ENCODE measurements around the gene ITFG1.
"Not testable (repeated sequence)": the region's sequence is repeated elsewhere in the genome, so short reads cannot be mapped to it uniquely, and the experiment has no call there.

The ITFG1 gene

GRCh38 chr16:47342055-47342454 is 118.8 kb downstream of the ITFG1 start:
- DNase-seq (ENCODE audit: low read depth in 2 of 3, low spot score in 1 of 3) = no peak

GRCh38 chr16:47330562-47330961 is 130.3 kb downstream of the ITFG1 start:
- DNase-seq (ENCODE audit: low read depth in 2 of 3, low spot score in 1 of 3) = not testable (repeated sequence)

GRCh38 chr16:47324309-47324708 is 136.6 kb downstream of the ITFG1 start:
- DNase-seq (ENCODE audit: low read depth in 2 of 3, low spot score in 1 of 3) = not testable (repeated sequence)

DNA sequence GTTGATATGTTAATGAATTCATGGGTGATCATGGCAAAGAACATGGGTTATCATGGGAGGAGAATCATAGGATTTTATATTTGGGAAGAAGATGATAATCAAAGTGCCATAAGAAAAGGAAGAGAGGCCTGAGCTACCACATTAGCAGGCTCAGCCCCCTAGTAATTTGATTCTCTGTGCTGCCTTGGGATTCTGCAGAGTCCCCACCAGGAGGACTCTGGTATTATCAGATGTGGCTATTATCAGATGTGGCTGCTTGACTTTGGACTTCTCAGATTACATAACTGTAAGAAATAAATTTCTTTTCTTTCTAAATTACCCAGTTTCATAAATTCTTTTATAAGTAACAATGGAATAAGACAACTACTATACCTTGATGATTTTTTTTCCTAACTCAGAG is 137.6 kb downstream of the ITFG1 start:
- no peak for DNase-seq (ENCODE audit: low read depth in 2 of 3, low spot score in 1 of 3)

DNA sequence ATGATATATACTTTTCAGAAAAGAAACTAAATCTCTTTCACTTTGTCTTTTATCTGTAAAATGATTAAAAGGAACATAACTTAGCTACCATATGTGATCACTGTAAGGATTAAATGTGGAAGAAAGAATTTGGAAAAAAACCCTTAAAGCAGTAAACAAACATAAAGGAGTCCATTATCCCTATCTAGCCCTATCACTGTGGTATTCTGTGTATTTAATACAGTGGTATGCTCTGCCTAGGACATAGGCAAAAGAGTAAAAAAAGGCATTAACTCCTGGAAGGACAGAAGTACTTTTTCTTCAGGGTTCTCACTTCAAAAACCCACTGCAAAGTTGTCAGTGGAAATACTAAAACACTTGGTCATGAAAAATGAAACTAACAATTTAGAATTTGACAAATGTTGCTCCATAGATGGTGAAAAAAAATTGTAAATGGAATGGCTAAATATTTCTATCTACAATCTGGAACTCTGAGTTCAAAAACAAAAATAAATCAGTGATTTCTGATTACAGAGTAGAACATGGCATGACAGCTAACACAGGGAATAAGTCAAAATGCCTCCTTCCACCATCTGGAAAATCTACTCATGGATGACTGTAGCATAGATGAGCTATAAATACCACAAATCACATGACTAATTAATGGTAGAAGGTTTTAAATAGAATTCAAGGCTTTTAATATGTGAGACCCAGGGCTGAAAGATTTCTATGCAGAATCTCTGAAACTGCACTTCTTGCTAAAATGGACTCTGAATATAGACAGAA is 140.1 kb downstream of the ITFG1 start:
- no peak for DNase-seq (ENCODE audit: low read depth in 2 of 3, low spot score in 1 of 3)

DNA sequence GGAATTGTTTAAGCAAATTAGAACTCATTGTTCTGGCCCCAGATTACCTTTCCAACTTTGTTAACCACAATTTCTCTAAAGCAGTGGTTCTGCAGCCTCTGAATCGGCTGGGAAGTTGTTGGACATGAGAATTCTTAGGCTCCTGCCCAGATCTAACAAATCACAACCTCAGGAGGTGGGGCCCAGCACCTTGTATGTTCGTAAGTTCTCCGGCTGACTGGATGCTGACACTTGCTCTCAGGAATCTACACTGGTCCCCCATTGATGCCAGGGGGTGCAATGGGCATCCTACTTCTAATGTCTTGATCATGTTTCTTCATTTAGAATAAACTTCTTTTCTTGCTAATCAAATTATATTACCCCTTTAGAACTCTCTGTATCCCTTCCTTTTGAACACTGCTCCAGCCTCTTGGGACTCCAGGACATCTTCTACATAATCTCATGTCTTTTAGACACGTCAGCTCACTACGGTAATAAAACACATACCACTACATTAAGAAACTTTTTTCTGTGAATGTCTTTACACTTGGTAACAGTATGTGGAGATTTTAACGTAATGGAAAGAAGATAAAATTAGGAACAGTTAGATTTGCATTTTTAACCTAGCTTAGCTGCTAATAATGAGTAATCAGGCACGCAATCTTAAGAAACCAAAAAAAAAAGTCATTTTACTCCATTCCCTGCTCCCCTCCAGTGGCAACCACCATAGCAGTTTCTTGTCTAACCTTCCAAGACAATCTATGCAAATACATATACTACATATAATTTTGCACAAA is 143.2 kb downstream of the ITFG1 start:
- no peak for DNase-seq (ENCODE audit: low read depth in 2 of 3, low spot score in 1 of 3)

DNA sequence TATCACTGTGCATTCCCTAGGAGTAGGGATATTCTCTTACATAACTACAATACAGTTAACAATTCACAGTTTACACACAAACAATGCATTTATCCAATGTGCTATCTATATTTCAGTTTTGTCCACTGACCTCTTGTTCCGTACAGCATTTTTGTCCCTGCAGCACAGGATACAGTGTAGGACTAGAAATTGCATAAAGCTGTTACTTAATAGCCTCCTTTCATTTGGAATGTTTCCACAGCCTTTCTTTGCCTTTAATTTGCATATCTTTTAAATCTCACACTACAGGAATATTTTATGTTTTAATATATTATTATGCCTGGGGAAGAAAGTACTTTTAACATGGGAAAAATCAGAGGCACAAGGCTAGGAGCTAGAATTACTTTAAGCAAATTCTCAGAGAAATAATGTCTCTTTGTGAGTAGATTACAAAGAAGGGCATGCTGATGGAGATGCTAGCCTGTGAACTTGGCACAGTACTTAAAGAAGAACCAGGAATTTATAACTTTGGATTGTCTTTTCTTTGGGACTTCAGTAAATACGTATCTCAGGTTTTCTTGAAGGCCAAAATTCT is 144.3 kb downstream of the ITFG1 start:
- DNase-seq (ENCODE audit: low read depth in 2 of 3, low spot score in 1 of 3) = no peak

DNA sequence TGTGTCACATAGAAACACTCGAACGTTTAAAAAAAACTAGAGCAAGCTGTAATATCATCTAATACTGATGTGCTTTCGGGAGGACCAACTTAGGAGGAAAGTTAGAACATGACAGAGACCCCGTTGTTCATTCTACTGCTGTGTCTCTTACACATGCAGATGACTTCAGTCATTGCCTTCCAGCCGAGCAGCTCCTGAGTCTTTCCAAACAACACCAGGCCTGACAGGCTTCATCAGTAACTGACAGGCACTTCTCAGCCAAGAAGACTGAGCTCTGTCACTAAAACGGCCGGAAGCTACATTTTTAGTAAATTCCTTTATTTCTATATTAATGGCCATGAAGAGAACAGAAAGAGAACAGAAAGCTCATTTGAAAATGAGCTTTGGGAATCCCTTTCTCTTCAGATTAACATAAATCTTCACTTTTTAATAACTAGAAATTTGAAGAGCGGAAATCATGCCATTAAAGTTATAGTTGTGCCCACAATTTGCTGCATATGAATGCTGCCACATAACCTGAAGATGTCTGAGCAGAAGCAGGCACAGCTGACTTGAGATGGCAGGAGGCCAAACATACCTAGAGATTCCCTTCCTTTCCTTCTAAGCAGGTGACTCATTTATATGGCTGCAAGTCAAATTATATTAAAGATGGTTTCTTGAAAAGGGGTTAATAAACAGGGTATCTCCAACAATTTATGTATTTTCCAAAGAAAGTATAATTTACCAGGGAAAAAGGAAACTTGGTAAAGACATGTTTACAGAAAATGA is 148.9 kb downstream of the ITFG1 start:
- no peak for DNase-seq (ENCODE audit: low read depth in 2 of 3, low spot score in 1 of 3)

- DNase-seq (ENCODE audit: low read depth in 2 of 3, low spot score in 1 of 3) = no peak
Measured at GRCh38 chr16:47310792-47311211, 150.1 kb downstream of the ITFG1 start.

DNA sequence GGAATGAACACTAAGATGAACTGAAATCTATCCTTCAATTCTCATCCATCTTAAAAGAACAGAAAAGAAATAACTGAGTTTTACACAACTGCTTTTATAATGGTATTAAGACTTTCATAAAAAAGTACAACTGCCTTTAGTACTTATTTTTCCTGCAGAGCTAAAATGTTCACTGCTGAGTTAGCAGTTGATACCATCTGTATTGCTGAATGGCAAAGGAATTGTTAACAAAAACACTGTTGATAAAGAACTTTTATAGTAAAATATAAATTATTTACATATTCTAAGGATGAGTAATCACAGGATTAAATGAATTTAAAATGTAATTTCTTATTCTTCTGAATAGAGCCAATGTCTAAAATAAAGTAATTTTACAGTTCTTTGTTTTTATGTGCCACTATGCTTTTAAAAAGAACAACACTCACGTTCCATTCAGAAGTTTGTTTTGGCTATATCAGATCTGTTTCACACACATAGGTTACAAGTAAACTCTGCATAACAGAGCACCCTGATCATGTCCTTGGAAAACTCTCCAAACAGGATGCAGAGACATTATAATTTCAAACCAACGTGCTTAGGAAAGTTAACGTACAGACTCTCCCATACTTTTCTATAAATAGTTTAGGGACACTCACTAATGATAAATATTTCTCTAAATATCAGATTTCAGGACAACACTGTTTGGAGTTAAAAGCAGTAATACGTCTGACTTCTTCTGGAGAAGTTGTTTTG is 151.1 kb downstream of the ITFG1 start:
- no peak for DNase-seq (ENCODE audit: low read depth in 2 of 3, low spot score in 1 of 3)

DNA sequence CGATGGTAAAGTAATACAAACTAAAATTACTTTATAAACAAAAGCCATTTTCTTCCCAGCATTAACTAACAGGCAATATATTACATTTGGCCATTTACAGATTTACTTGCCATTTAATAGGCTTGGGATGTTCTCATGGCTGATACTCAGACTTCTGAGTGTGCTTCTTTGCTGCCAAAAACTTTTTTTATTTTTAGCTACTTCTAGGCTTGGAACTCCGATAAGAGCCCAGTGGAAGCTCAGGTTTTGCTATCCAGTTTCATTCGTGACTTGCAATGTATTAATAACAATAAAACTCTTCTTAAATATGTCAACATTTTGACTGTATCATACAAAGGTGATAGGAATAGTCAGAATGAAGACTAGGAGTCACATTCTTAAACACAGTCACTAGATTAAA is 152.3 kb downstream of the ITFG1 start:
- no peak for DNase-seq (ENCODE audit: low read depth in 2 of 3, low spot score in 1 of 3)

GRCh38 chr16:47304563-47304962 is 156.3 kb downstream of the ITFG1 start:
- DNase-seq (ENCODE audit: low read depth in 2 of 3, low spot score in 1 of 3) = no peak

DNA sequence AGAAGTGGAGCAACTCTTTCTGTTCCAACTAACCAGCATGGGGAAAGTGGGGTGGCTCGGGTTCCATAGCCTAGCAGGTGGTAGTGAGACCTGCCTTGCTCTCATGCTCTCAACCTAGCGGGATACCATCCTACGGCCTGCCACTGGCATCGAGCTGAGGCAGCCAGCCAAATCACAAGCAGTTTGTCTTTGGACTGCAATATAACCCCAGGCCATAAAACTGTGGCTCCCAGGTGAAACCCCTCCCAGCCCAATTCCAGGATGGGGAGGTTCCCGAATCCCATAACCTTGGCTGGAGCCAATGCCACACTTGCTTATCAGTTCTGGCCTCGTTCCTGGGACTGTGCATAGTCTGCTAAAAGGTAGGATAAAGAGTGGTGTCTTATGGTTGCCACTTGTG is 161.3 kb downstream of the ITFG1 start:
- no peak for DNase-seq (ENCODE audit: low read depth in 2 of 3, low spot score in 1 of 3)

DNA sequence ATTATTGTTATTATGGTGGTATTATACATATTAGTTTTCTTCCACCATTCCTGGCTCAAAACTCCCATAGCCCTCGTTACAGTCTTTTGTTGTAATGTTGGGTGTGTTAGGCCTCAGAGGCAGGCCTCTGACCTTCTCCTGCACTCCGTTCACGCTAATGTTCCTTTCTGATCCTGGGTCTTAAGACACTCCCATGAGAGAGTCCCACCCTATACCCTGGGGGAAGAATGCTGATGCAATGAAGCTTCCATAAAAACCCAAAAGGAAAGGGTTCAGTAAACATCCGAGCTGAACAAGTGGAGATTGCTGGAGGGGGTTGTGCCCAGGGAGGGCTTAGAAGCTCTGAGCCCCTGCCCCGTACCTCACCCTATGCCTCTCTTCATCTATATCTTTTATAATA is 175.9 kb downstream of the ITFG1 start:
- DNase-seq (ENCODE audit: low read depth in 2 of 3, low spot score in 1 of 3) = no peak

- no peak for DNase-seq (ENCODE audit: low read depth in 2 of 3, low spot score in 1 of 3)
Measured at GRCh38 chr16:47278306-47278970, 182.4 kb downstream of the ITFG1 start.

DNA sequence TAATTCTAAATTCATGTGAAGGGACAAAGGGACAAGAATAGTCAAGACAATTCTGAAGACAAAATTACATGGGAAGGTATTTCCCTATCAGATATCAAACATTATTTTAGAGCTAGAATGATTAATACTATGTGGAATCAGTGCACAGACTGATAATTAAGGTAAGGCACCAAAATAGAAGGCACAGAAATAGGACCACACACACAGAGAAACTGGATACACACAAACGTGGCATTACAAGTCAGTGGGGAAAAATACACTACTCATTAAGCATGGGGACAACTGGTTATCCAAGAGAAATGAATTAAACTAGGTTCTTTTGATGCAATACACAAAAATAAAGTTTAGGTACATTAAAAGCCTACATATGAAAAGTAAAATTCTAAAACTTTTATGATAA is 184.3 kb downstream of the ITFG1 start:
- DNase-seq (ENCODE audit: low read depth in 2 of 3, low spot score in 1 of 3) = no peak

DNA sequence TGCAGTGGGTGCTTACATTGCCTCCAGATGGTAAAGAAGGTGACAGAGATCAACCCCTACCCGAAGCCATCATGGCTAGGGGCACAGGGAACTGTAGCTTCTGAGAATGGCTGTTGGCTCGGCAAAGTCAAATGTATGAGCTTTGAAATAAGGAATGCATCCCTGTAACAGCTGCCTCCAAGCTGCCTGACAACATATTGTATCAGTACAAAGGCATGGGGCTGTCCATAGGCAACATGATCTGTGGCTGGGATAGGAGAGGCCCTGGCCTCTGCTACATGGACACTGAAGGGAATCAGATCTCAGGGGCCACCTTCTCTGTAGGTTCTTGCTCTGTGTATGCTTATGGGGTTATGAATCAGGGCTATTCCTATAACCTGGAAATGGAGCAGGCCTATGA is 197.9 kb downstream of the ITFG1 start:
- DNase-seq (ENCODE audit: low read depth in 2 of 3, low spot score in 1 of 3) = no peak

DNA sequence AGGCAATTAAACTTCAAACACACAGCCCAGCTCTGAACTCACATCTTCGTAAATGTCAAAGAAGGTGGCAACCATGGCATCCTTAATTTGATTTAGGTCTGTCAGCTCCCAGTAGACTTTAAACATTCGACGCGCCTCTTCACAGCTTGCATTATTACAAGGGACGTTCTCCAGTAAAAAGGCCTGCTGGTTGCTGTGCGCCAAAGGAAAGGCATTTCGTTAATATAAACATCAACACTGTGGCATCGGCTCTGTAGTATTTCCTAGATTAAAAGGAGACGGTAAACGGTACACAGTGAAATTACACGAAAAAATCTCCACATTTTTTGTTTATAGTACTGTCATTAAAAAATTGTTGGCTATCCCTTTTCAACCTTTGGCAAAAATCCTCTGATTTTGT is 200.4 kb downstream of the ITFG1 start:
- no peak for DNase-seq (ENCODE audit: low read depth in 2 of 3, low spot score in 1 of 3)

DNA sequence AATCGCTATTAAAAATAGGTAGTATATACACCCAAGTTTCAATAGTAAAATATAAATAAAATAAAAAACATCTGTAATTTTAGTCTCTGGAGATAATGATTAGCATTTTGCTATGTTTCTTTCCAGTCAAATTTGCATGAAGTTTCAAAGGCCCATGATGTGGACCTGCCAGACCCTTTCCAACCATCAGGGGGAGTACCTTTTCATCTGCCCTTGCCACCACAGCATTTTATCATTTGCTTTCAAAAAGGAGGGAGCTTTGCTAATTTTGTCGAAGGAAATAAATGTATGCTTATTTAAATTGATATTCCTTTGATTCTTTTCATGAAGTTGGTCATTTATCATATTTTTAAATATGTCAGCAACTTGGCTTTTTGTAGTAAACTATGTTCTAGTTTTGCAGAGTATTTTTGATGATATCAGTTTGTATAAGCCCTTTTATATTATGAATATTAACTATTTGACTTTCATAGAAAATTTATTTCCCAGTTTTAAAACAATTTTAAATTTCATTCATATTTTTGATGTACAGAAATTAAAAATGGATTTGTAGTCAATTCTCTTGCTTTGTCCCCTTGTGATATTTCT is 201.9 kb downstream of the ITFG1 start:
- peak in 2 of 3 donors; percentile 5 to 14 for DNase-seq (ENCODE audit: low read depth in 2 of 3, low spot score in 1 of 3)

GRCh38 chr16:47254756-47255155 is 206.1 kb downstream of the ITFG1 start:
- DNase-seq (ENCODE audit: low read depth in 2 of 3, low spot score in 1 of 3) = no peak

Data from stimulated activated CD4-positive, alpha-beta T cell treated with anti-CD3 and anti-CD28 coated beads, Interleukin-12 subunit alpha, Interleukin-12 subunit beta, amount 100 ng/mL, for 48 hours (primary cell).